ENCODE measurements around the gene FMNL1.

DNA sequence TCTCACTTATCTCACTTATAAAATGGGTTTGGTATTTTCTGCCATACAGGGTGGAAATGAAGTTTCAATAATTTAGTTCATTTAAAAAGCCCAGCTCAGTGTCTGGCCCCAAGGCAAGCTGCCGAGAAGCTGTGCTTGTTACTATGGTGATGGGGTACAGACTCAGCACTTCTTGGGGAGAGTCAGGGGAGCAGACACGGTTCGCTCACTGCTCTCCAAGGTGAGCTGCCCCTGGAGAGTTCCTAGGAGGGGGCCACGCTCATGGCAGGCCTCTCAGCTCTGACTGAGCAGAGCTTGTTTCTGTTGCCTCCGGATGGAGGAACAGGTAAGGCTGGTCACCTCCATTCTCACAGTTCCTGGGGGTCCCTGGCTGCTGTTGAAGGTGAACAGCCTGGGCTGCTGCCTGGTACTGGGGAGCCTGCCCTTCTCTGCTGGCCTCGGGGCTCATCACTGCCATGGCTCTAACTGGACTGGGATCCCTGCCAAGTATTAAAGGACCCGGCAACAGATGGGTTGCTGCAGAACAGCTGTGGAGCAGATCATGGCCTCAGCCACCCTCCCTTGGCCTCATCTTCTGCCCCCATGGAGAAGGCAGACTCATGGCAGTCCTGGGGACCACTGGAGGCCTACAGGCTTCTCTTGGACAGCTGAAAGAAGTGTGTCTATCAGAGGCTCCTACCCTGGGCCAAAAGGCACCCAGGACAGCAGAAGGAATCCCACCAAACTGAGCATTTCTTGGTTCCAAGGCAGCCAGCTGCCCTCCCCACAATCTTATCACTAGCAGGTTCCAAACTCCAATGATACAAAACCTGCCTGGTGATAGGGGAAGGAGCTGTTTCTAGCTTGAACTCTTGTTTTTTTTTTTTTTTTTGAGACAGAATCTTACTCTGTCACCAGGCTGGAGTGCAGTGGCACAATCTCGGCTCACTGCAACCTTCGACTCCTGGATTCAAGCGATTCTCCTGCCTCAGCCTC is 66.1 kb downstream of the FMNL1 start:
- TF ChIP-seq POLR2AphosphoS5 (IDR thresholded peaks at IDR 0.05; ENCODE audit: low read depth): no peak
- TF ChIP-seq, protein P1, sequence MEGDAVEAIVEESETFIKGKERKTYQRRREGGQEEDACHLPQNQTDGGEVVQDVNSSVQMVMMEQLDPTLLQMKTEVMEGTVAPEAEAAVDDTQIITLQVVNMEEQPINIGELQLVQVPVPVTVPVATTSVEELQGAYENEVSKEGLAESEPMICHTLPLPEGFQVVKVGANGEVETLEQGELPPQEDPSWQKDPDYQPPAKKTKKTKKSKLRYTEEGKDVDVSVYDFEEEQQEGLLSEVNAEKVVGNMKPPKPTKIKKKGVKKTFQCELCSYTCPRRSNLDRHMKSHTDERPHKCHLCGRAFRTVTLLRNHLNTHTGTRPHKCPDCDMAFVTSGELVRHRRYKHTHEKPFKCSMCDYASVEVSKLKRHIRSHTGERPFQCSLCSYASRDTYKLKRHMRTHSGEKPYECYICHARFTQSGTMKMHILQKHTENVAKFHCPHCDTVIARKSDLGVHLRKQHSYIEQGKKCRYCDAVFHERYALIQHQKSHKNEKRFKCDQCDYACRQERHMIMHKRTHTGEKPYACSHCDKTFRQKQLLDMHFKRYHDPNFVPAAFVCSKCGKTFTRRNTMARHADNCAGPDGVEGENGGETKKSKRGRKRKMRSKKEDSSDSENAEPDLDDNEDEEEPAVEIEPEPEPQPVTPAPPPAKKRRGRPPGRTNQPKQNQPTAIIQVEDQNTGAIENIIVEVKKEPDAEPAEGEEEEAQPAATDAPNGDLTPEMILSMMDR (IDR thresholded peaks at IDR 0.05; ENCODE audit: insufficient read depth, low read length): no peak
- no peak for TF ChIP-seq SPI1 (IDR thresholded peaks at IDR 0.05; ENCODE audit: borderline replicate concordance, low read depth)
- TF ChIP-seq GABPA (IDR thresholded peaks at IDR 0.05; ENCODE audit: low read depth): no peak
- no peak for TF ChIP-seq REST (IDR thresholded peaks at IDR 0.05; ENCODE audit: insufficient replicate concordance, low read depth)

All from HL-60 (cell line).